Heart left ventricle (tissue), 13 donors: Measurements from ENCODE around the gene GTSE1.

Source experiments
- CTCF ChIP-seq, 12 donors: fragments of 200-600 bp; sonication (generic) in 4 of 12; IDR thresholded peaks; one replicate each; pipeline versions ENCODE4 v1.5.0 to v1.8.0; 2018 to 2022; ENCODE audit warnings: antibody characterized with exemption in 12 of 12, mild to moderate bottlenecking in 5 of 12
- POLR2A ChIP-seq, 2 donors: fragments of 450-650 bp; IDR thresholded peaks; one replicate each; pipeline ENCODE4 v1.6.1; 2017; ENCODE audit warnings: antibody characterized with exemption in 2 of 2, mild to moderate bottlenecking in 2 of 2, moderate library complexity in 2 of 2
- donor health status: ischemic (EF 13 %, LVEDD 7.1; RV severe dilation, severe dysfunction).
- donor health status: DM: no; HTN: yes; CAD: no.
- donor health status: DM: no; HTN: no; CAD: no.
- donor health status: ischemic (EF 25% LVEDD 6.9; RV normal size, moderate dysfunction).
- donor health status: ischemic (EF 25% LVEDD 5.7; RV mildly dilated, moderate dysfunction).
- donor health status: ischemic (EF 35%, LVEDD 5.7; RV mildly dilated, moderate dysfunction).
- donor health status: nonischemic (EF 11% LVEDD 7.7; RV severe dilation, severe dysfunction).
- donor health status: DM: yes; HTN: yes; CAD: no.
- donor health status: PGD.
- donor health status: ischemic (EF 29% LVEDD 5.4; RV normal size, mild dysfunction).
- donor health status: nonischemic (EF 23%, LVEDD 6.1; RV moderate dilation, normal function).

DNA sequence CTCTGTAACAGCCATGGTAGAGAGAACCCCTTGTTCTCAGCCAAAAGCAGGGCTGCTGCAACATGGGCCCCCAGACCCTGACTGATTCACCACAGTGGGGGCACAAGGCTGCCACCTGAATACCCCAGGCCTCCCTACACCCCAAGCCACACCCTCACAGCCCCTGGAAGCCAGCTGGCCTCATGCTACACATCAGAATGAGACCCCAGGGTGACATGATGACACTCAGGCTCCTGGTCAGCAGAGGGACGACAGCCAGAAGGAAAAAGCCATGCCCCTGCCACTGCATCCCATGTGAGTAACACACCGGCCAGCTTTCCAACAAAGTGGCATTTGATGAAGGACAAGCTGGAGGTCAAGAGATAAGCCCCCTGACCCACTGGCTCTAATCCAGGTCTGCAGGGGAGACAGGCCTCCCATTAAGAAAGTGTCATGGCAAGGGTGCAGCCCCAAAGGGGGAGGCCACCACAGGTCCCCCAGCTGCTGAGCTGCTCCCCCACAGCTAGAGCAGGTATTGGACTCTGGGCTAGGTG is 49.2 kb upstream of the GTSE1 start:
- no peak for TF ChIP-seq CTCF (IDR thresholded peaks at IDR 0.05)
- TF ChIP-seq POLR2A (IDR thresholded peaks at IDR 0.05) = no peak
